ENCODE results near the gene CEP63.
"Not testable (repeated sequence)": the region's sequence is repeated elsewhere in the genome, so short reads cannot be mapped to it uniquely, and the experiment has no call there.

Gene CEP63

GRCh38 chr3:134516905-134517304 is 31.0 kb downstream of the CEP63 start:
- no peak for DNase-seq (ENCODE audit: low read depth)

- no peak for DNase-seq (ENCODE audit: low read depth)
These were observed 31.9 kb downstream of the CEP63 start for GRCh38 chr3:134517791-134518190.

GRCh38 chr3:134522541-134522940 is 36.7 kb downstream of the CEP63 start:
- no peak for DNase-seq (ENCODE audit: low read depth)

- DNase-seq (ENCODE audit: low read depth): no peak
These were observed 39.4 kb downstream of the CEP63 start for GRCh38 chr3:134525293-134525692.

GRCh38 chr3:134526319-134526718 is 40.5 kb downstream of the CEP63 start:
- DNase-seq (ENCODE audit: low read depth): no peak

GRCh38 chr3:134527037-134527436 is 41.2 kb downstream of the CEP63 start:
- DNase-seq (ENCODE audit: low read depth): no peak

- no peak for DNase-seq (ENCODE audit: low read depth)
These were observed 41.8 kb downstream of the CEP63 start for GRCh38 chr3:134527538-134528186.

GRCh38 chr3:134533493-134533892 is 47.6 kb downstream of the CEP63 start:
- DNase-seq (ENCODE audit: low read depth): no peak

- DNase-seq (ENCODE audit: low read depth): no peak
These were observed 49.5 kb downstream of the CEP63 start for GRCh38 chr3:134535186-134535970.

GRCh38 chr3:134536781-134537180 is 50.9 kb downstream of the CEP63 start:
- no peak for DNase-seq (ENCODE audit: low read depth)

GRCh38 chr3:134542287-134542958 is 56.6 kb downstream of the CEP63 start:
- no peak for DNase-seq (ENCODE audit: low read depth)

GRCh38 chr3:134543113-134543512 is 57.3 kb downstream of the CEP63 start:
- DNase-seq (ENCODE audit: low read depth): no peak

GRCh38 chr3:134544316-134544715 is 58.5 kb downstream of the CEP63 start:
- no peak for DNase-seq (ENCODE audit: low read depth)

- DNase-seq (ENCODE audit: low read depth): not testable (repeated sequence)
These were observed 58.9 kb downstream of the CEP63 start for GRCh38 chr3:134544783-134545182.

- no peak for DNase-seq (ENCODE audit: low read depth)
These were observed 60.0 kb downstream of the CEP63 start for GRCh38 chr3:134545818-134546217.

GRCh38 chr3:134552784-134553183 is 66.9 kb downstream of the CEP63 start:
- no peak for DNase-seq (ENCODE audit: low read depth)

GRCh38 chr3:134559591-134559990 is 73.7 kb downstream of the CEP63 start:
- no peak for DNase-seq (ENCODE audit: low read depth)

GRCh38 chr3:134562055-134562454 is 76.2 kb downstream of the CEP63 start:
- DNase-seq (ENCODE audit: low read depth): no peak

- DNase-seq (ENCODE audit: low read depth): no peak
These were observed 77.7 kb downstream of the CEP63 start for GRCh38 chr3:134563601-134564000.

- no peak for DNase-seq (ENCODE audit: low read depth)
These were observed 79.1 kb downstream of the CEP63 start for GRCh38 chr3:134564991-134565390.

- DNase-seq (ENCODE audit: low read depth): no peak
These were observed 81.7 kb downstream of the CEP63 start for GRCh38 chr3:134567605-134568004.

- DNase-seq (ENCODE audit: low read depth): no peak
These were observed 82.9 kb downstream of the CEP63 start for GRCh38 chr3:134568790-134569189.

- DNase-seq (ENCODE audit: low read depth): not testable (repeated sequence)
These were observed 84.0 kb downstream of the CEP63 start for GRCh38 chr3:134569899-134570298.
